IMR-90 (cell line): ENCODE results near the gene DDX27. TPM values are rescaled to one million over a fixed set of nuclear protein-coding genes. Genes with fewer than 3 reads are reported as not detected.

Experiments used
- ATAC-seq: fragments of 200-7000 bp; cut with Tn5 transposase; 2 replicates; pipeline ENCODE4 v1.9.1; 2020; ENCODE audit warnings: low read depth, mild to moderate bottlenecking, moderate library complexity
- BruUV-seq: library from RNA; stranded (reverse); fragments of 400-500 nt; replicated peaks from 2 replicates; lab custom pipeline; 2021; lab: Mats Ljungman, UMichigan
- CTCF ChIA-PET: fragments of 300-600 bp; formaldehyde crosslinking; extraction: SDS; loops from one replicate; lab custom pipeline; 2021; ENCODE audit warnings: antibody characterized with exemption; lab: Yijun Ruan, JAX
- POLR2A ChIA-PET: fragments of 300-600 bp; sonication (Branson Sonifier 250); formaldehyde crosslinking; loops from one replicate; lab custom pipeline; 2022; ENCODE audit warnings: antibody characterized with exemption; ENCODE audit not compliant: unreplicated experiment; lab: Charles Lee
- DNase-seq: peaks from one replicate; pipeline ENCODE4 v3.0.0; 2013
- H2AFZ ChIP-seq: replicated peaks from 2 replicates; pipeline ENCODE3; 2013; ENCODE audit warnings: low read length, mild to moderate bottlenecking; ENCODE audit not compliant: poor library complexity
- H2AK5ac ChIP-seq: 2 replicates; pipeline ENCODE4 v1.6.1; 2013; ENCODE audit warnings: low read depth, low read length, inconsistent platforms
- H2AK9ac ChIP-seq: replicated peaks from 2 replicates; pipeline ENCODE3; 2013; ENCODE audit warnings: mild to moderate bottlenecking, low read depth, low read length, moderate library complexity; ENCODE audit not compliant: poor library complexity
- H2BK120ac ChIP-seq: 2 replicates; pipeline ENCODE4 v1.6.1; 2013; ENCODE audit warnings: low read depth, low read length, inconsistent platforms
- H2BK15ac ChIP-seq: 3 replicates; pipeline ENCODE4 v1.6.1; 2013; ENCODE audit warnings: low read depth, low read length, inconsistent platforms
- H2BK20ac ChIP-seq: 2 replicates; pipeline ENCODE4 v1.6.1; 2013; ENCODE audit warnings: low read depth, mild to moderate bottlenecking, inconsistent platforms, low read length, moderate library complexity
- H2BK5ac ChIP-seq: 2 replicates; pipeline ENCODE4 v1.6.1; 2013; ENCODE audit warnings: mild to moderate bottlenecking, low read depth, low read length, inconsistent platforms; ENCODE audit not compliant: poor library complexity, severe bottlenecking
- H3K14ac ChIP-seq: replicated peaks from 2 replicates; pipeline ENCODE4 v1.6.1; 2013; ENCODE audit warnings: low read depth, low read length, inconsistent platforms
- H3K18ac ChIP-seq: 2 replicates; pipeline ENCODE4 v1.6.1; 2013; ENCODE audit warnings: low read depth, low read length, control low read depth
- H3K23ac ChIP-seq: 2 replicates; pipeline ENCODE4 v1.6.1; 2013; ENCODE audit warnings: low read depth, low read length, inconsistent platforms
- H3K27ac ChIP-seq: 2 replicates; pipeline ENCODE4 v1.5.1; 2013; ENCODE audit warnings: mild to moderate bottlenecking, control low read depth, low read length; ENCODE audit not compliant: insufficient read depth
- H3K27me3 ChIP-seq: 2 replicates; pipeline ENCODE4 v1.6.1; 2013; ENCODE audit warnings: low read length; ENCODE audit not compliant: control insufficient read depth, insufficient read depth
- H3K36me3 ChIP-seq: 2 replicates; pipeline ENCODE4 v1.6.1; 2013; ENCODE audit warnings: low read length, mixed read lengths; ENCODE audit not compliant: control insufficient read depth, insufficient read depth
- H3K4ac ChIP-seq: 2 replicates; pipeline ENCODE4 v1.6.1; 2013; ENCODE audit warnings: low read depth, low read length, inconsistent platforms
- H3K4me1 ChIP-seq: 2 replicates; pipeline ENCODE4 v1.6.1; 2013; ENCODE audit warnings: low read length, mixed read lengths; ENCODE audit not compliant: control insufficient read depth, insufficient read depth
- H3K4me2 ChIP-seq: 2 replicates; pipeline ENCODE4 v1.6.1; 2013; ENCODE audit warnings: low read depth, mild to moderate bottlenecking, control low read depth, low read length, moderate library complexity
- H3K4me3 ChIP-seq: 2 replicates; pipeline ENCODE4 v1.5.1; 2013; ENCODE audit warnings: low read depth, mild to moderate bottlenecking, control low read depth, low read length, moderate library complexity; ENCODE audit not compliant: insufficient read depth
- H3K56ac ChIP-seq: 2 replicates; pipeline ENCODE4 v1.6.1; 2013; ENCODE audit warnings: low read length, inconsistent platforms; ENCODE audit not compliant: insufficient read depth; ENCODE audit errors: extremely low read depth
- H3K79me1 ChIP-seq, 2 experiments: 2 replicates each; pipeline ENCODE4 v1.6.1; 2013; ENCODE audit warnings: low read length in 2 of 2, inconsistent platforms in 1 of 2, low read depth in 1 of 2
- H3K9ac ChIP-seq: 2 replicates; pipeline ENCODE4 v1.6.1; 2013; ENCODE audit warnings: low read depth, low read length, control low read depth
- H3K9me1 ChIP-seq: 2 replicates; pipeline ENCODE4 v1.6.1; 2013; ENCODE audit warnings: low read length, inconsistent platforms; ENCODE audit not compliant: insufficient read depth
- H3K9me3 ChIP-seq: 2 replicates; pipeline ENCODE4 v1.6.1; 2013; ENCODE audit warnings: low read length; ENCODE audit not compliant: control insufficient read depth, insufficient read depth
- H4K20me1 ChIP-seq: 2 replicates; pipeline ENCODE4 v1.6.1; 2013; ENCODE audit warnings: low read length, inconsistent platforms; ENCODE audit not compliant: insufficient read depth
- H4K5ac ChIP-seq: 2 replicates; pipeline ENCODE4 v1.6.1; 2013; ENCODE audit warnings: mild to moderate bottlenecking, low read depth, low read length, control low read depth
- H4K8ac ChIP-seq, 2 experiments: 2 replicates each; pipeline ENCODE4 v1.6.1; 2013; ENCODE audit warnings: low read depth in 2 of 2, low read length in 2 of 2, control low read depth in 1 of 2, inconsistent platforms in 1 of 2
- H4K91ac ChIP-seq: 2 replicates; pipeline ENCODE4 v1.6.1; 2013; ENCODE audit warnings: low read depth, low read length, inconsistent platforms; ENCODE audit not compliant: insufficient read depth
- BHLHE40 ChIP-seq: fragments of 150-350 bp; IDR thresholded peaks from 2 replicates; pipeline ENCODE4 v1.6.1; 2016; ENCODE audit warnings: mild to moderate bottlenecking, low read depth, low read length
- CEBPB ChIP-seq: IDR thresholded peaks from 2 replicates; pipeline ENCODE4 v1.6.1; 2012; ENCODE audit warnings: low read depth, low read length, improper control_type of control experiment
- CHD1 ChIP-seq: IDR thresholded peaks from 2 replicates; pipeline ENCODE4 v1.6.1; 2012; ENCODE audit warnings: low read depth, low read length, improper control_type of control experiment
- FOS ChIP-seq: fragments of 150-350 bp; IDR thresholded peaks from 2 replicates; pipeline ENCODE4 v1.6.1; 2016; ENCODE audit warnings: low read depth, low read length
- MAFK ChIP-seq: IDR thresholded peaks from 2 replicates; pipeline ENCODE4 v1.6.1; 2012; ENCODE audit warnings: low read depth, low read length, improper control_type of control experiment
- MAZ ChIP-seq: IDR thresholded peaks from 2 replicates; pipeline ENCODE4 v1.6.1; 2012; ENCODE audit warnings: low read depth, mild to moderate bottlenecking, low read length, improper control_type of control experiment, moderate library complexity, borderline replicate concordance
- MXI1 ChIP-seq: IDR thresholded peaks from 2 replicates; pipeline ENCODE4 v1.6.1; 2012; ENCODE audit warnings: low read depth, mild to moderate bottlenecking, low read length, moderate library complexity, borderline replicate concordance
- NFE2L2 ChIP-seq: fragments of 150-350 bp; IDR thresholded peaks from 2 replicates; pipeline ENCODE4 v1.6.1; 2016; ENCODE audit warnings: low read depth, mild to moderate bottlenecking, low read length
- POLR2A ChIP-seq: IDR thresholded peaks from 2 replicates; pipeline ENCODE4 v1.6.1; 2012; ENCODE audit warnings: mild to moderate bottlenecking, low read depth, low read length
- RAD21 ChIP-seq: IDR thresholded peaks from 2 replicates; pipeline ENCODE4 v1.6.1; 2012; ENCODE audit warnings: low read length, improper control_type of control experiment
- RCOR1 ChIP-seq: IDR thresholded peaks from 2 replicates; pipeline ENCODE4 v1.6.1; 2012; ENCODE audit warnings: mild to moderate bottlenecking, low read length, improper control_type of control experiment; ENCODE audit not compliant: insufficient replicate concordance
- RFX5 ChIP-seq: IDR thresholded peaks from 2 replicates; pipeline ENCODE4 v1.8.0; 2012; ENCODE audit warnings: low read depth, mild to moderate bottlenecking, low read length, moderate library complexity
- SMC3 ChIP-seq: fragments of 150-350 bp; IDR thresholded peaks from 2 replicates; pipeline ENCODE4 v1.6.1; 2016; ENCODE audit warnings: low read depth, mild to moderate bottlenecking, antibody characterized with exemption, low read length, moderate library complexity
- WGBS, 2 experiments: methylation state at CpG; one replicate each; pipeline versions ENCODE4 v1.1.5 to v1.1.7; 2013; ENCODE audit warnings: missing lambda C conversion rate in 2 of 2; ENCODE audit not compliant: insufficient read length in 1 of 2; ENCODE audit errors: extremely low coverage in 2 of 2; 5-methylcytosine and 5-hydroxymethylcytosine counted together
- dilution Hi-C: fragments of 300-500 bp; cut with HindIII; formaldehyde crosslinking; loops from one replicate; pipeline ENCODE4 v1.14.3; 2018; ENCODE audit warnings: low sequenced_read_pairs; ENCODE audit not compliant: unreplicated experiment
- in situ Hi-C: fragments of 300-500 bp; cut with MboI; formaldehyde crosslinking; loops from 3 replicates; pipeline ENCODE4 v1.14.3; 2019; ENCODE audit warnings: low sequenced_read_pairs, inconsistent platforms, mixed read lengths
- intact Hi-C: fragments of 100-400 bp; cut with micrococcal nuclease; formaldehyde crosslinking; loops from 2 replicates; pipeline ENCODE4 v1.10.0; 2022
- polyA plus RNA-seq, 3 experiments: library from polyadenylated mRNA; depleted of rRNA; stranded (reverse); fragments of >200 nt; gene quantifications; 2 replicates each; pipeline ENCODE4 v1.2.3, GENCODE V29; 2012; ENCODE audit warnings: low replicate concordance in 1 of 3
- total RNA-seq: library from RNA; depleted of rRNA; stranded (reverse); fragments of >200 nt; gene quantifications from 2 replicates; pipeline ENCODE4 v1.2.3, GENCODE V29; 2012
- TF ChIP-seq, protein P1 (sequence below): fragments of 150-350 bp; IDR thresholded peaks from 2 replicates; pipeline ENCODE4 v1.6.1; 2017; ENCODE audit warnings: mild to moderate bottlenecking, antibody characterized with exemption, low read length, low read depth
- TF ChIP-seq, protein P2 (sequence below): fragments of 150-350 bp; IDR thresholded peaks from 2 replicates; pipeline ENCODE4 v1.6.1; 2016; ENCODE audit warnings: low read depth, mild to moderate bottlenecking, low read length, moderate library complexity, borderline replicate concordance
- TF ChIP-seq, protein P3 (sequence below): conservative IDR thresholded peaks from 2 replicates; pipeline ENCODE4 v1.5.1; 2012; ENCODE audit warnings: mild to moderate bottlenecking, low read depth, low read length, improper control_type of control experiment

Gene DDX27
- total and polyA plus RNA-seq, 2 of the 4 experiments (the other 2 are of a cell fraction): 33.2 to 36.7 TPM

DNA sequence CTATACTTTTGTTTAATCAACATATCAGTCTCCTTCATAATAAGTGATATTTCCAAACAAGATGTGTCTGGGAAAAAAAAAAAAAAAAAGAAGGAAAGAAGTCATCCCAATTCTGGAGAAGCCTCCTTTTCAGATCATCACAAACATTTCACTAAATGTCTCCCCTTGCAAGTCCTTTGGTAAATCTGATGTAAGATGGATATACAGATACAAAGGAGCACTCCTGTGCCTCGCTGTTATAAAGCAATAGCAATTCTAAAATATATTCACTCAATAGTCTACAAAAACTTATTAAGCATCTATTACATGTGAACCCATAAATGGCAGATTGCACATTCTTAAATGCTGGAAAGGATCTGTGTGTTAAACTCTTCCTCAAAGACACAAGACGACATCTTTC is 48.5 kb upstream of the DDX27 start:
- DNase-seq: no peak
- dilution Hi-C loops: no loop called here
- Histone ChIP-seq H4K20me1 (peaks cover 43% of the 10 kb centered on the region), H2BK5ac (no peak overlapping the region), H2AK5ac (no peak overlapping the region), H3K36me3 (peaks cover 10% of the 10 kb centered on the region), H4K91ac (no peak overlapping the region), H4K8ac (no peak overlapping the region), H3K4me2 (no peak overlapping the region), H3K14ac (no peak overlapping the region), H2BK120ac (no peak overlapping the region), H3K4ac (no peak overlapping the region), H3K9me3 (no peaks in the 10 kb centered on the region), H3K4me1 (peaks cover 3% of the 10 kb centered on the region; the same call in 1 of the 2 replicates), H3K23ac (no peak overlapping the region), H3K27me3 (no peaks in the 10 kb centered on the region), H2AK9ac (no peak overlapping the region), H3K9ac (no peak overlapping the region), H4K5ac (no peak overlapping the region), H2AFZ (no peak overlapping the region), H2BK20ac (no peak overlapping the region), H3K9me1 (peaks cover 2% of the 10 kb centered on the region), H3K4me3 (no peak overlapping the region), H3K18ac (no peak overlapping the region), H3K27ac (no peak overlapping the region), H2BK15ac (no peak overlapping the region), H3K56ac (no peak overlapping the region), H3K79me1 (peaks cover 32 to 77% of the 10 kb centered on the region in 2 experiments)
- no peak for TF ChIP-seq RFX5
- no peak for TF ChIP-seq RAD21
- TF ChIP-seq, protein P1, sequence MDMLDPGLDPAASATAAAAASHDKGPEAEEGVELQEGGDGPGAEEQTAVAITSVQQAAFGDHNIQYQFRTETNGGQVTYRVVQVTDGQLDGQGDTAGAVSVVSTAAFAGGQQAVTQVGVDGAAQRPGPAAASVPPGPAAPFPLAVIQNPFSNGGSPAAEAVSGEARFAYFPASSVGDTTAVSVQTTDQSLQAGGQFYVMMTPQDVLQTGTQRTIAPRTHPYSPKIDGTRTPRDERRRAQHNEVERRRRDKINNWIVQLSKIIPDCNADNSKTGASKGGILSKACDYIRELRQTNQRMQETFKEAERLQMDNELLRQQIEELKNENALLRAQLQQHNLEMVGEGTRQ: no peak
- no peak for TF ChIP-seq NFE2L2
- TF ChIP-seq, protein P2, sequence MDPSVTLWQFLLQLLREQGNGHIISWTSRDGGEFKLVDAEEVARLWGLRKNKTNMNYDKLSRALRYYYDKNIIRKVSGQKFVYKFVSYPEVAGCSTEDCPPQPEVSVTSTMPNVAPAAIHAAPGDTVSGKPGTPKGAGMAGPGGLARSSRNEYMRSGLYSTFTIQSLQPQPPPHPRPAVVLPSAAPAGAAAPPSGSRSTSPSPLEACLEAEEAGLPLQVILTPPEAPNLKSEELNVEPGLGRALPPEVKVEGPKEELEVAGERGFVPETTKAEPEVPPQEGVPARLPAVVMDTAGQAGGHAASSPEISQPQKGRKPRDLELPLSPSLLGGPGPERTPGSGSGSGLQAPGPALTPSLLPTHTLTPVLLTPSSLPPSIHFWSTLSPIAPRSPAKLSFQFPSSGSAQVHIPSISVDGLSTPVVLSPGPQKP: no peak
- TF ChIP-seq SMC3: no peak
- TF ChIP-seq CHD1: no peak
- TF ChIP-seq, protein P3, sequence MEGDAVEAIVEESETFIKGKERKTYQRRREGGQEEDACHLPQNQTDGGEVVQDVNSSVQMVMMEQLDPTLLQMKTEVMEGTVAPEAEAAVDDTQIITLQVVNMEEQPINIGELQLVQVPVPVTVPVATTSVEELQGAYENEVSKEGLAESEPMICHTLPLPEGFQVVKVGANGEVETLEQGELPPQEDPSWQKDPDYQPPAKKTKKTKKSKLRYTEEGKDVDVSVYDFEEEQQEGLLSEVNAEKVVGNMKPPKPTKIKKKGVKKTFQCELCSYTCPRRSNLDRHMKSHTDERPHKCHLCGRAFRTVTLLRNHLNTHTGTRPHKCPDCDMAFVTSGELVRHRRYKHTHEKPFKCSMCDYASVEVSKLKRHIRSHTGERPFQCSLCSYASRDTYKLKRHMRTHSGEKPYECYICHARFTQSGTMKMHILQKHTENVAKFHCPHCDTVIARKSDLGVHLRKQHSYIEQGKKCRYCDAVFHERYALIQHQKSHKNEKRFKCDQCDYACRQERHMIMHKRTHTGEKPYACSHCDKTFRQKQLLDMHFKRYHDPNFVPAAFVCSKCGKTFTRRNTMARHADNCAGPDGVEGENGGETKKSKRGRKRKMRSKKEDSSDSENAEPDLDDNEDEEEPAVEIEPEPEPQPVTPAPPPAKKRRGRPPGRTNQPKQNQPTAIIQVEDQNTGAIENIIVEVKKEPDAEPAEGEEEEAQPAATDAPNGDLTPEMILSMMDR: no peak
- TF ChIP-seq MXI1: no peak
- no peak for TF ChIP-seq MAZ
- no peak for TF ChIP-seq POLR2A
- TF ChIP-seq CEBPB: no peak
- TF ChIP-seq MAFK: no peak
- TF ChIP-seq FOS: no peak
- TF ChIP-seq BHLHE40: no peak
- TF ChIP-seq RCOR1: no peak
- in situ Hi-C loops: no loop called here
- no CpG with 5 or more reads among the region's 2 CpGs for WGBS, 2 experiments
- intact Hi-C loops: no loop called here
- BruUV-seq: no TSS peak
- ChIA-PET POLR2A (no interaction called here), CTCF (no interaction called here)
- no peak for ATAC-seq
